LNCaP clone FGC (cell line): ENCODE data around the gene PDHX.

Experiments
- DNase-seq: peaks from one replicate; pipeline ENCODE4 v3.0.0-alpha.2; 2011; ENCODE audit warnings: low read depth
- H3K4me3 ChIP-seq: 2 replicates; pipeline ENCODE4 v1.5.1; 2011; ENCODE audit warnings: mild to moderate bottlenecking, low read depth, low read length, control low read depth
- TF ChIP-seq, protein P1 (sequence below): IDR thresholded peaks from 2 replicates; pipeline ENCODE4 v1.5.1; 2012; ENCODE audit warnings: mild to moderate bottlenecking; ENCODE audit not compliant: control insufficient read depth, insufficient read depth; ENCODE audit errors: extremely low read depth

The PDHX gene

GRCh38 chr11:35041070-35041554 lies 124.7 kb downstream of the PDHX start:
- TF ChIP-seq, protein P1, sequence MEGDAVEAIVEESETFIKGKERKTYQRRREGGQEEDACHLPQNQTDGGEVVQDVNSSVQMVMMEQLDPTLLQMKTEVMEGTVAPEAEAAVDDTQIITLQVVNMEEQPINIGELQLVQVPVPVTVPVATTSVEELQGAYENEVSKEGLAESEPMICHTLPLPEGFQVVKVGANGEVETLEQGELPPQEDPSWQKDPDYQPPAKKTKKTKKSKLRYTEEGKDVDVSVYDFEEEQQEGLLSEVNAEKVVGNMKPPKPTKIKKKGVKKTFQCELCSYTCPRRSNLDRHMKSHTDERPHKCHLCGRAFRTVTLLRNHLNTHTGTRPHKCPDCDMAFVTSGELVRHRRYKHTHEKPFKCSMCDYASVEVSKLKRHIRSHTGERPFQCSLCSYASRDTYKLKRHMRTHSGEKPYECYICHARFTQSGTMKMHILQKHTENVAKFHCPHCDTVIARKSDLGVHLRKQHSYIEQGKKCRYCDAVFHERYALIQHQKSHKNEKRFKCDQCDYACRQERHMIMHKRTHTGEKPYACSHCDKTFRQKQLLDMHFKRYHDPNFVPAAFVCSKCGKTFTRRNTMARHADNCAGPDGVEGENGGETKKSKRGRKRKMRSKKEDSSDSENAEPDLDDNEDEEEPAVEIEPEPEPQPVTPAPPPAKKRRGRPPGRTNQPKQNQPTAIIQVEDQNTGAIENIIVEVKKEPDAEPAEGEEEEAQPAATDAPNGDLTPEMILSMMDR, result no peak
- H3K4me3 ChIP-seq, result no peak overlapping the region
- no peak for DNase-seq

DNA sequence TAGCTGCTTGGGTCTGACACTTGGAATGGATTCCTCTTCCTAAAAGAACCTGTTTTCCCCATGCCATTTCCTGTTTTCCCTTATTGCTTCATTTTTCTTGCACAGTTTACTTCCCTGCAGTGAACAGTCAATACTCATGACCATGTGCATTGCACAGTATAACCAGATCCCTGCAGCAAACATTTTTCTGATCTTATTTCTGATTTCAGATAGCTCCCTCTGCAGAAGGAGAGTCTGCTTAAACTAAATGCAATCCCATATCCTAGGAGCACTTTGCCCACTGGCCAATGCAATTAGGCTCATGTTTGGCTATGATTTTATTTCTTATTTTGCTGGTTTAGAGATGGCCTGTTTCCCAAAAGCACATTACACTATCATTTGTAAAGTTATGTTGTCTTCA lies 125.8 kb downstream of the PDHX start:
- TF ChIP-seq, protein P1, result no peak
- H3K4me3 ChIP-seq, result no peak overlapping the region
- no peak for DNase-seq

GRCh38 chr11:35042913-35043312 lies 126.5 kb downstream of the PDHX start:
- TF ChIP-seq, protein P1, result no peak
- H3K4me3 ChIP-seq, result no peak overlapping the region

GRCh38 chr11:35043936-35044335 lies 127.5 kb downstream of the PDHX start:
- DNase-seq, result no peak
- TF ChIP-seq, protein P1, result no peak
- no peak overlapping the region for H3K4me3 ChIP-seq

More at GRCh38 chr11:35042913-35043312, 126.5 kb downstream of the PDHX start:
- no peak for DNase-seq

GRCh38 chr11:35045236-35045820 lies 128.9 kb downstream of the PDHX start:
- H3K4me3 ChIP-seq, result no peak overlapping the region
- TF ChIP-seq, protein P1, result no peak
- no peak for DNase-seq
